Measurements from ENCODE around the gene PCBP3. TPM values are rescaled to one million over a fixed set of nuclear protein-coding genes. Genes with fewer than 3 reads are reported as not detected.

Gene PCBP3
- total RNA-seq, 2 donors from 2014 or later = 2.1 to 5.3 TPM

GRCh38 chr21:45635271-45636151, 8.0 kb upstream of the PCBP3 start:
- H3K4me1 ChIP-seq = peaks cover 7% of the 10 kb centered on the region
- H3K4me3 ChIP-seq = no peak overlapping the region
- H3K36me3 ChIP-seq = no peaks in the 10 kb centered on the region
- no peak overlapping the region for H3K9ac ChIP-seq (ENCODE audit: low read depth in 2 of 2, low read length in 2 of 2)
- H3K27ac ChIP-seq = no peak overlapping the region
- intact Hi-C loops (cut with DNase I) = no loop called here
- no peak for DNase-seq
- TF ChIP-seq, protein P1, sequence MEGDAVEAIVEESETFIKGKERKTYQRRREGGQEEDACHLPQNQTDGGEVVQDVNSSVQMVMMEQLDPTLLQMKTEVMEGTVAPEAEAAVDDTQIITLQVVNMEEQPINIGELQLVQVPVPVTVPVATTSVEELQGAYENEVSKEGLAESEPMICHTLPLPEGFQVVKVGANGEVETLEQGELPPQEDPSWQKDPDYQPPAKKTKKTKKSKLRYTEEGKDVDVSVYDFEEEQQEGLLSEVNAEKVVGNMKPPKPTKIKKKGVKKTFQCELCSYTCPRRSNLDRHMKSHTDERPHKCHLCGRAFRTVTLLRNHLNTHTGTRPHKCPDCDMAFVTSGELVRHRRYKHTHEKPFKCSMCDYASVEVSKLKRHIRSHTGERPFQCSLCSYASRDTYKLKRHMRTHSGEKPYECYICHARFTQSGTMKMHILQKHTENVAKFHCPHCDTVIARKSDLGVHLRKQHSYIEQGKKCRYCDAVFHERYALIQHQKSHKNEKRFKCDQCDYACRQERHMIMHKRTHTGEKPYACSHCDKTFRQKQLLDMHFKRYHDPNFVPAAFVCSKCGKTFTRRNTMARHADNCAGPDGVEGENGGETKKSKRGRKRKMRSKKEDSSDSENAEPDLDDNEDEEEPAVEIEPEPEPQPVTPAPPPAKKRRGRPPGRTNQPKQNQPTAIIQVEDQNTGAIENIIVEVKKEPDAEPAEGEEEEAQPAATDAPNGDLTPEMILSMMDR (IDR thresholded peaks at IDR 0.05) = no peak
- H3K27me3 ChIP-seq = no peaks in the 10 kb centered on the region
- H3K9me3 ChIP-seq = no peaks in the 10 kb centered on the region

GRCh38 chr21:45636459-45636858, 7.1 kb upstream of the PCBP3 start:
- intact Hi-C loops (cut with DNase I) = no loop called here
- DNase-seq = no peak
- Histone ChIP-seq H3K4me1 (peaks cover 14% of the 10 kb centered on the region), H3K27ac (no peak overlapping the region), H3K9me3 (no peaks in the 10 kb centered on the region), H3K4me3 (no peak overlapping the region), H3K9ac (ENCODE audit: low read depth in 2 of 2, low read length in 2 of 2) (no peak overlapping the region), H3K27me3 (no peaks in the 10 kb centered on the region), H3K36me3 (no peaks in the 10 kb centered on the region)
- TF ChIP-seq, protein P1 (IDR thresholded peaks at IDR 0.05) = no peak

- intact Hi-C loops (cut with DNase I) = no loop called here
- no peak for DNase-seq
Measured at GRCh38 chr21:45636951-45637646, 6.4 kb upstream of the PCBP3 start.

DNA sequence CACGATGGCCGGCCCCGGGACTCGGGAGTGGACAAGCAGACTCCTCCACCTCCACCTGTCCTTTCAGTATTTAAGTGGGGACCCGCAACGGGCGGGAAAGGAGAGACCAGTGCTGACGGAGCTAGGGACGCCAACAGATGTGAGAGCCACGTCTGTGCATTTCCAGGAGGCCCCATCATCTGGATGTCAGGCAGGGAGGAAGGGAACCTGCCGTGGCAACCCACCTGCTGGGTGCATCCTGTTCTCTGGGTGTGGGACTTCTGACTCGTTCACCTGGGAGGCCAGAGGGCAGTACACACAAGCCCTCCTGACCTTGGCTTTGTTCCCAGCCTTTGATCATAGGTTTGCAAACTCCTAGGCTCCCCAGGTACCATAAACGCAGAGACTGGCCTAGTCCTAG, 5.6 kb upstream of the PCBP3 start:
- no peak overlapping the region for H3K27ac ChIP-seq
- peaks cover 16% of the 10 kb centered on the region for H3K4me1 ChIP-seq
- TF ChIP-seq, protein P1 (IDR thresholded peaks at IDR 0.05) = no peak
- H3K36me3 ChIP-seq = no peaks in the 10 kb centered on the region
- H3K4me3 ChIP-seq = no peak overlapping the region
- H3K27me3 ChIP-seq = no peaks in the 10 kb centered on the region
- no peaks in the 10 kb centered on the region for H3K9me3 ChIP-seq
- DNase-seq = no peak
- H3K9ac ChIP-seq (ENCODE audit: low read depth in 2 of 2, low read length in 2 of 2) = no peak overlapping the region
- intact Hi-C loops (cut with DNase I) = no loop called here

More at GRCh38 chr21:45636951-45637646, 6.4 kb upstream of the PCBP3 start:
- Histone ChIP-seq H3K27me3 (no peaks in the 10 kb centered on the region), H3K9me3 (no peaks in the 10 kb centered on the region), H3K36me3 (no peaks in the 10 kb centered on the region), H3K9ac (ENCODE audit: low read depth in 2 of 2, low read length in 2 of 2) (no peak overlapping the region), H3K4me1 (peaks cover 16% of the 10 kb centered on the region), H3K27ac (no peak overlapping the region), H3K4me3 (no peak overlapping the region)
- TF ChIP-seq, protein P1 (IDR thresholded peaks at IDR 0.05) = no peak

GRCh38 chr21:45638707-45639106, 4.8 kb upstream of the PCBP3 start:
- Histone ChIP-seq H3K9ac (ENCODE audit: low read depth in 2 of 2, low read length in 2 of 2) (no peak overlapping the region), H3K9me3 (no peaks in the 10 kb centered on the region), H3K27ac (no peak overlapping the region), H3K4me3 (no peak overlapping the region), H3K27me3 (no peaks in the 10 kb centered on the region), H3K36me3 (no peaks in the 10 kb centered on the region), H3K4me1 (peaks cover 16% of the 10 kb centered on the region)
- no peak for DNase-seq
- intact Hi-C loops (cut with DNase I) = no loop called here
- TF ChIP-seq, protein P1 (IDR thresholded peaks at IDR 0.05) = no peak
